ENCODE results near the gene VPS9D1.

VPS9D1 gene

GRCh38 chr16:89748076-89748475 lies 27.4 kb upstream of the VPS9D1 start:
- H3K36me3 ChIP-seq (ENCODE audit: insufficient read depth): peaks cover 5% of the 10 kb centered on the region; the same call in 1 of the 2 replicates

GRCh38 chr16:89746043-89746442 lies 25.3 kb upstream of the VPS9D1 start:
- peaks cover 5% of the 10 kb centered on the region; the same call in 1 of the 2 replicates for H3K36me3 ChIP-seq (ENCODE audit: insufficient read depth)
- H3K27ac ChIP-seq: no peak overlapping the region
- H3K9ac ChIP-seq: no peak overlapping the region
- no peaks in the 10 kb centered on the region for H3K27me3 ChIP-seq (ENCODE audit: insufficient read depth, low read depth)
- H4K20me1 ChIP-seq (ENCODE audit: insufficient read depth): no peaks in the 10 kb centered on the region
- no peaks in the 10 kb centered on the region for H3K79me2 ChIP-seq (ENCODE audit: insufficient read depth, low read depth)
- H3K4me2 ChIP-seq: no peak overlapping the region
- H2AFZ ChIP-seq (ENCODE audit: low read depth): no peak overlapping the region
- H3K4me1 ChIP-seq (ENCODE audit: low read depth, poor library complexity, severe bottlenecking): peaks cover 43% of the 10 kb centered on the region
- H3K4me3 ChIP-seq (IDR thresholded peaks at IDR 0.05; ENCODE audit: insufficient read depth, low read depth, low read length): no peak overlapping the region
- TF ChIP-seq CTCF (conservative IDR thresholded peaks at IDR 0.05; ENCODE audit: low read depth, low read length): no peak

More at GRCh38 chr16:89748076-89748475, 27.4 kb upstream of the VPS9D1 start:
- H3K27ac ChIP-seq: no peak overlapping the region
- no peak overlapping the region for H3K9ac ChIP-seq
- H3K79me2 ChIP-seq (ENCODE audit: insufficient read depth, low read depth): no peaks in the 10 kb centered on the region; the same call in 1 of the 2 replicates
- no peak overlapping the region for H2AFZ ChIP-seq (ENCODE audit: low read depth)
- no peak overlapping the region for H3K4me2 ChIP-seq
- no peaks in the 10 kb centered on the region for H3K27me3 ChIP-seq (ENCODE audit: insufficient read depth, low read depth)
- TF ChIP-seq CTCF (conservative IDR thresholded peaks at IDR 0.05; ENCODE audit: low read depth, low read length): no peak
- H4K20me1 ChIP-seq (ENCODE audit: insufficient read depth): no peaks in the 10 kb centered on the region
- no peak overlapping the region for H3K4me3 ChIP-seq (IDR thresholded peaks at IDR 0.05; ENCODE audit: insufficient read depth, low read depth, low read length)
- H3K4me1 ChIP-seq (ENCODE audit: low read depth, poor library complexity, severe bottlenecking): peaks cover 26% of the 10 kb centered on the region

- peaks cover 43% of the 10 kb centered on the region for H3K4me1 ChIP-seq (ENCODE audit: low read depth, poor library complexity, severe bottlenecking)
- H3K9ac ChIP-seq: no peak overlapping the region
- 0 out of 2 replicates have a peak overlapping the region, but pooled peaks have one; percentile 64 for H3K4me2 ChIP-seq
- no peaks in the 10 kb centered on the region for H3K79me2 ChIP-seq (ENCODE audit: insufficient read depth, low read depth)
- no peaks in the 10 kb centered on the region for H3K27me3 ChIP-seq (ENCODE audit: insufficient read depth, low read depth)
- peaks cover 5% of the 10 kb centered on the region; the same call in 1 of the 2 replicates for H3K36me3 ChIP-seq (ENCODE audit: insufficient read depth)
- no peak overlapping the region for H2AFZ ChIP-seq (ENCODE audit: low read depth)
- no peak overlapping the region for H3K4me3 ChIP-seq (IDR thresholded peaks at IDR 0.05; ENCODE audit: insufficient read depth, low read depth, low read length)
- peak overlapping the region; percentile 83; the same call in 1 of the 2 replicates for H3K27ac ChIP-seq
- no peak for TF ChIP-seq CTCF (conservative IDR thresholded peaks at IDR 0.05; ENCODE audit: low read depth, low read length)
- no peaks in the 10 kb centered on the region for H4K20me1 ChIP-seq (ENCODE audit: insufficient read depth)
Measured at GRCh38 chr16:89744813-89745212, 24.1 kb upstream of the VPS9D1 start.

GRCh38 chr16:89742948-89743347 lies 22.2 kb upstream of the VPS9D1 start:
- peak overlapping the region; percentile 83 for H3K27ac ChIP-seq
- 0 out of 2 replicates have a peak, but pooled peaks cover 5% of the 10 kb centered on the region for H3K79me2 ChIP-seq (ENCODE audit: insufficient read depth, low read depth)
- no peak for TF ChIP-seq CTCF (conservative IDR thresholded peaks at IDR 0.05; ENCODE audit: low read depth, low read length)
- H3K4me2 ChIP-seq: peak overlapping the region; percentile 64
- no peaks in the 10 kb centered on the region for H3K27me3 ChIP-seq (ENCODE audit: insufficient read depth, low read depth)
- no peak overlapping the region for H3K4me3 ChIP-seq (IDR thresholded peaks at IDR 0.05; ENCODE audit: insufficient read depth, low read depth, low read length)
- no peaks in the 10 kb centered on the region for H4K20me1 ChIP-seq (ENCODE audit: insufficient read depth)
- H3K9ac ChIP-seq: peak overlapping the region; percentile 42; the same call in 1 of the 2 replicates
- H2AFZ ChIP-seq (ENCODE audit: low read depth): no peak overlapping the region
- H3K36me3 ChIP-seq (ENCODE audit: insufficient read depth): peaks cover 12% of the 10 kb centered on the region; the same call in 1 of the 2 replicates
- H3K4me1 ChIP-seq (ENCODE audit: low read depth, poor library complexity, severe bottlenecking): peaks cover 47% of the 10 kb centered on the region

Measured in KMS-11 (cell line).